GM12878 (cell line): ENCODE data around the gene SF3A1. TPM values are rescaled to one million over a fixed set of nuclear protein-coding genes. Genes with fewer than 3 reads are reported as not detected.
A peak's percentile ranks its signal among the peaks of the same experiment; 100 is the strongest.

Experiments used
- ATAC-seq: fragments of 200-7000 bp; cut with Tn5 transposase; 3 replicates; pipeline ENCODE4 v1.9.1; 2020; ENCODE audit warnings: mild to moderate bottlenecking, moderate library complexity
- BruUV-seq: library from RNA; stranded (reverse); fragments of 400-500 nt; replicated peaks from 2 replicates; lab custom pipeline; 2021; lab: Mats Ljungman, UMichigan
- CTCF ChIA-PET: fragments of 300-600 bp; sonication (Branson Sonifier 250); formaldehyde crosslinking; extraction: SDS; loops from one replicate; lab custom pipeline; 2021; ENCODE audit warnings: inconsistent platforms; lab: Yijun Ruan, JAX
- POLR2A ChIA-PET: fragments of 350-600 bp; formaldehyde crosslinking; extraction: SDS; loops from one replicate; lab custom pipeline; 2021; ENCODE audit warnings: inconsistent platforms; lab: Charles Lee
- RAD21 ChIA-PET: fragments of 300-600 bp; sonication (Branson Sonifier 250); formaldehyde crosslinking; loops from one replicate; lab custom pipeline; 2023; ENCODE audit warnings: antibody characterized with exemption; ENCODE audit not compliant: unreplicated experiment; lab: Charles Lee
- SMC1A ChIA-PET: fragments of 300-600 bp; sonication (Branson Sonifier 250); formaldehyde crosslinking; loops from one replicate; lab custom pipeline; 2023; ENCODE audit not compliant: unreplicated experiment, uncharacterized antibody; lab: Charles Lee
- DNase-seq: peaks from one replicate; pipeline ENCODE4 v3.0.0-alpha.2; 2011; ENCODE audit warnings: low read depth, low spot score
- FAIRE-seq: peaks from 3 replicates; lab custom pipeline; 2011; peaks lifted over from hg19 to GRCh38; lab: Jason Lieb, UNC
- H2AFZ ChIP-seq: 2 replicates; pipeline ENCODE4 v1.6.0; 2011; ENCODE audit warnings: low read depth, low read length, control low read depth; ENCODE audit not compliant: control insufficient read depth
- H3K27ac ChIP-seq: 2 replicates; pipeline ENCODE4 v1.5.1; 2011; ENCODE audit warnings: control low read depth; ENCODE audit not compliant: control insufficient read depth, insufficient read depth
- H3K27me3 ChIP-seq, 2 experiments: replicated peaks in 1 of 2; 2 replicates each; pipeline versions ENCODE4 v1.6.0 to v1.6.1; 2011; ENCODE audit warnings: low read length in 1 of 2; ENCODE audit not compliant: control insufficient read depth in 2 of 2, insufficient read depth in 2 of 2
- H3K36me3 ChIP-seq, 2 experiments: 2 replicates each; pipeline ENCODE4 v1.5.1; 2011; ENCODE audit warnings: low read length in 1 of 2; ENCODE audit not compliant: control insufficient read depth in 2 of 2, insufficient read depth in 2 of 2
- H3K4me1 ChIP-seq: 2 replicates; pipeline ENCODE4 v1.6.1; 2011; ENCODE audit warnings: mild to moderate bottlenecking, low read length, moderate library complexity, mixed read lengths; ENCODE audit not compliant: control insufficient read depth, insufficient read depth
- H3K4me2 ChIP-seq: 2 replicates; pipeline ENCODE4 v1.6.0; 2011; ENCODE audit warnings: control low read depth; ENCODE audit not compliant: control insufficient read depth, insufficient read depth
- H3K4me3 ChIP-seq: fragments of 200-600 bp; sonication (generic); 2 replicates; pipeline ENCODE4 v1.5.1; 2016
- H3K79me2 ChIP-seq: 2 replicates; pipeline ENCODE4 v1.6.0; 2011; ENCODE audit warnings: low read length; ENCODE audit not compliant: control insufficient read depth, insufficient read depth
- H3K9ac ChIP-seq: 2 replicates; pipeline ENCODE4 v1.8.0; 2011; ENCODE audit warnings: low read length, control low read depth, mixed read lengths; ENCODE audit not compliant: control insufficient read depth, insufficient read depth
- H3K9me3 ChIP-seq: replicated peaks from 3 replicates; pipeline ENCODE4 v1.5.1; 2011; ENCODE audit warnings: mild to moderate bottlenecking, low read length; ENCODE audit not compliant: control insufficient read depth, insufficient read depth
- H4K20me1 ChIP-seq: 2 replicates; pipeline ENCODE4 v1.6.0; 2011; ENCODE audit not compliant: control insufficient read depth, insufficient read depth
- BCL11A ChIP-seq: IDR thresholded peaks from 2 replicates; pipeline ENCODE4 v1.6.1; 2011; ENCODE audit warnings: low read depth, low read length
- CHD1 ChIP-seq: IDR thresholded peaks from 2 replicates; pipeline ENCODE4 v1.6.1; 2012; ENCODE audit warnings: low read depth, low read length, improper control_type of control experiment
- NFYA ChIP-seq: IDR thresholded peaks from 2 replicates; pipeline ENCODE4 v1.6.1; 2011; ENCODE audit warnings: low read depth, mild to moderate bottlenecking, low read length, improper control_type of control experiment, borderline replicate concordance
- NRF1 ChIP-seq: conservative IDR thresholded peaks from 2 replicates; pipeline ENCODE4 v1.6.1; 2011; ENCODE audit warnings: mild to moderate bottlenecking, low read depth, low read length, improper control_type of control experiment
- RAD51 ChIP-seq: fragments of 450-650 bp; IDR thresholded peaks from 2 replicates; pipeline ENCODE4 v1.6.1; 2016; ENCODE audit warnings: moderate library complexity, mild to moderate bottlenecking, inconsistent platforms
- WGBS: methylation state at CpG from one replicate; pipeline ENCODE4 v1.1.6; 2016; ENCODE audit warnings: low lambda C conversion rate; ENCODE audit not compliant: insufficient replicate concordance, insufficient coverage; ENCODE audit errors: missing lambda C conversion rate; 5-methylcytosine and 5-hydroxymethylcytosine counted together
- in situ Hi-C: fragments of 300-500 bp; cut with MboI; formaldehyde crosslinking; loops from 9 replicates; pipeline ENCODE4 v1.14.3; 2018; ENCODE audit warnings: mixed read lengths
- intact Hi-C: fragments of 100-400 bp; cut with micrococcal nuclease; formaldehyde crosslinking; loops from one replicate; pipeline ENCODE4 v1.14.2; 2022; ENCODE audit not compliant: unreplicated experiment
- polyA plus RNA-seq, 11 experiments: library from polyadenylated mRNA; depleted of rRNA in 4 of 11; unstranded in 6 of 11; stranded (reverse) in 5 of 11; fragments of >200 nt; fragmentation: Nextera tagmentation in 4 of 11; fragmentation: Illumina TruSeq in 1 of 11; extraction: Ambion mirVana in 4 of 11; extraction: Trizol in 1 of 11; gene quantifications; 1 replicate in 1 of 11; 2 replicates in 10 of 11; pipeline versions ENCODE4 v1.2.1 to v1.2.3, GENCODE V29; 2011 to 2016; ENCODE audit warnings: inconsistent platforms in 2 of 11, missing spikeins in 2 of 11, low read depth in 1 of 11
- total RNA-seq, 4 experiments: library from RNA; depleted of rRNA in 3 of 4; stranded (reverse); fragments of >200 nt in 3 of 4; fragmentation: Illumina TruSeq in 1 of 4; extraction: Trizol in 1 of 4; gene quantifications; 2 replicates each; pipeline versions ENCODE4 v1.2.1 to v1.2.3, GENCODE V29; 2013 to 2021
- TF ChIP-seq, protein P1 (sequence below): fragments of 150-350 bp; IDR thresholded peaks from 2 replicates; pipeline ENCODE4 v1.6.1; 2016; ENCODE audit warnings: low read depth, low read length
- TF ChIP-seq, protein P2 (sequence below): fragments of 450-650 bp; IDR thresholded peaks from 2 replicates; pipeline ENCODE4 v1.6.1; 2017; ENCODE audit warnings: mild to moderate bottlenecking, moderate library complexity

SF3A1 gene
- total and polyA plus RNA-seq, 10 of the 15 experiments (the other 5 are each of a cell fraction or from before 2014, with no cell fraction given), result 10.4 to 239 (median 46.0) TPM

DNA sequence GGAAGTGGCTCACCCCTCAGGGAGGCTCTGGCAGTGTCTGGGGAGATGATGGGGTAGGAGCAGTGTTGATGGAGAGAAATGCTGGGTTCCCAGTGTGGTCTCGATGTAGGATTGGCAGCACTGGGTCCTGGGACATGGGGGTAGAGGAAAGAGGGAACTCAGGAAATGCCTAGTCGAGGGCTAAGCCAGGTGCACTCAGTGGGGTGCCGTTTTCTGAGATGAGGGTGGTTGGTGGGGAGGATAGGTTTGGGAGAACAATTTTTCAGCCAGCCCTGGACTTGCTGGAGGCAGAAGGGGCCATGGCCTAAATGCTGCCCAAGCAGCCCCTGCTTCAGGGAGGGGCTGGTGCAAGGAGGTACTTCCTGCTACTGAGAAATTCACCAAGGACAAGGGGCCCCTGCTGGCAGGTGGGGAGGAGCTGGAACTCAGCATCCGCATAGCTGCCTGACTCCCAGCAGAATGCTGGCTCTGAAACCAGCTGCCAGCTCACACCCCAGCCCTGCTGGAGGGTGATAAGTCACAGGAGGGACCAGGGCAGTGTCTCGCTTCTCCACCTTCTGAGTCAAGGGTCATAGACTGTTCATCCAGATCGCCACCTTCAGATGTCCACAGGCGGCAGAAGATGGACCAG, 6.1 kb upstream of the SF3A1 start:
- H3K9me3 ChIP-seq, result no peaks in the 10 kb centered on the region
- DNase-seq (no peak), ATAC-seq (peak; percentile 32), FAIRE-seq (no peak)
- no peak overlapping the region for H3K4me2 ChIP-seq
- RAD21 ChIA-PET, result interaction anchor here (1.0 kb wide), 1 partner anchor 74 kb away, joined by 3 read pairs; no protein-coding TSS in a partner anchor
- H3K27me3 ChIP-seq, result no peaks in the 10 kb centered on the region
- intact Hi-C loops (no loop called here), in situ Hi-C loops (no loop called here)
- no peak overlapping the region for H3K9ac ChIP-seq
- H3K36me3 ChIP-seq, result no peaks in the 10 kb centered on the region
- SMC1A ChIA-PET, result interaction anchor here (1.3 kb wide), 1 partner anchor 75 kb away, joined by 4 read pairs; no protein-coding TSS in a partner anchor
- no peak overlapping the region for H3K27ac ChIP-seq
- no peak overlapping the region for H2AFZ ChIP-seq
- no peaks in the 10 kb centered on the region for H3K79me2 ChIP-seq
- POLR2A ChIA-PET, result interaction anchor here (0.6 kb wide), 1 partner anchor 104 kb away, joined by 3 read pairs; no protein-coding TSS in a partner anchor
- CTCF ChIA-PET, result interaction anchor here (4.8 kb wide), 1 partner anchor 75 kb away, joined by 24 read pairs; no protein-coding TSS in a partner anchor
- H3K4me3 ChIP-seq, result no peak overlapping the region
- TF ChIP-seq NFYA (no peak), NRF1 (no peak), BCL11A (no peak), CHD1 (no peak)
- H3K4me1 ChIP-seq, result no peaks in the 10 kb centered on the region
- no TSS peak for BruUV-seq
- 54% methylated on average over 7 of the region's 7 CpGs for WGBS
- no peaks in the 10 kb centered on the region for H4K20me1 ChIP-seq

DNA sequence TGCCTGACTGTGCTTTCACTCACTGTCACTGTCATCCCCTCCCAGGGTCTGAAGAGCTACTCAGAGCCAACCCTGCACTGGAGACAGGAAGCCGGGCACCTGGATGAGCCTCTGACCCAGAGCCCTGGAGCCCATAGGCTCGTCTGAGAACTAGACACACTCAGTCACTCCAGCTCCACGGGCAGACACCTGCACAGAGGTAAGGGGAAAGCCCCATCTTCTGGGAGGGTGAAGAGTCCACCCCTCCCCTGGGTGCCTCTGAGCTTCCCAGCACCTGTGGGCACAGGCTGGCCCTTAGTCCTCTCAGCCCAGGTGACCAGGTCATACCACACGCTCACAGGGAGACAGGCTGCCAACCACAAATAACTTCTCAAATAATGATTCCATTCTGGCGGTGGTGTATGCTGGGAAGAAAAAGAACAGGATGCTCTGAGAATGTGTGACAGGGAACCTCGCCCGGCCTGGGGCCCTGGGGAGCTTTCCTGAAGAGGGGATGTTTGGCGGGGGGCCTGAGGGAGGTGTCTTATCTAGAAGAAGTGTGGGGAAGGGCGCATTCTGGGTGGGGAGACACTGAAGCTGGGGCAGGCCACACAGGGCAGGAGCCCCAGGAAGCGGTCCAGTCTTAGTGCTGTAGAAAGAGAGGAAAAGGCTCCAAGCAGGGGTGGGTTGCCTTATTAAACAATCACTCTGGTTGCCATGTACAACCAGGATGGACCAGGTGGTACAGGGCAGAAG, 5.4 kb upstream of the SF3A1 start:
- POLR2A ChIA-PET, result interaction anchor here (0.9 kb wide), 1 partner anchor 39 kb away, joined by 3 read pairs; no protein-coding TSS in a partner anchor
- in situ Hi-C loops, result no loop called here
- no peaks in the 10 kb centered on the region for H4K20me1 ChIP-seq
- RAD21 ChIA-PET, result interaction anchor here (1.0 kb wide), 2 partner anchors 74 kb away, joined by 3 to 4 read pairs; no protein-coding TSS in a partner anchor
- no peaks in the 10 kb centered on the region for H3K36me3 ChIP-seq
- H3K4me3 ChIP-seq, result no peak overlapping the region
- H2AFZ ChIP-seq, result no peak overlapping the region
- no peak overlapping the region for H3K9ac ChIP-seq
- SMC1A ChIA-PET, result interaction anchor here (0.6 to 1.5 kb wide), 4 partner anchors 12 to 74 kb away, joined by 3 to 6 read pairs (median 4); partner anchors contain the start of gene TBC1D10A
- H3K4me1 ChIP-seq, result no peaks in the 10 kb centered on the region
- H3K9me3 ChIP-seq, result no peaks in the 10 kb centered on the region
- FAIRE-seq (no peak), ATAC-seq (no peak; the same call in 2 of the 3 replicates), DNase-seq (no peak)
- CTCF ChIA-PET, result interaction anchor here (4.8 kb wide), 1 partner anchor 74 kb away, joined by 24 read pairs; no protein-coding TSS in a partner anchor
- 57% methylated on average over 10 of the region's 10 CpGs for WGBS
- no peaks in the 10 kb centered on the region for H3K27me3 ChIP-seq
- BruUV-seq, result no TSS peak
- H3K27ac ChIP-seq, result no peak overlapping the region
- H3K79me2 ChIP-seq, result no peaks in the 10 kb centered on the region
- intact Hi-C loops, result no loop called here
- no peak overlapping the region for H3K4me2 ChIP-seq
- TF ChIP-seq RAD51, result no peak
- TF ChIP-seq, protein P1, sequence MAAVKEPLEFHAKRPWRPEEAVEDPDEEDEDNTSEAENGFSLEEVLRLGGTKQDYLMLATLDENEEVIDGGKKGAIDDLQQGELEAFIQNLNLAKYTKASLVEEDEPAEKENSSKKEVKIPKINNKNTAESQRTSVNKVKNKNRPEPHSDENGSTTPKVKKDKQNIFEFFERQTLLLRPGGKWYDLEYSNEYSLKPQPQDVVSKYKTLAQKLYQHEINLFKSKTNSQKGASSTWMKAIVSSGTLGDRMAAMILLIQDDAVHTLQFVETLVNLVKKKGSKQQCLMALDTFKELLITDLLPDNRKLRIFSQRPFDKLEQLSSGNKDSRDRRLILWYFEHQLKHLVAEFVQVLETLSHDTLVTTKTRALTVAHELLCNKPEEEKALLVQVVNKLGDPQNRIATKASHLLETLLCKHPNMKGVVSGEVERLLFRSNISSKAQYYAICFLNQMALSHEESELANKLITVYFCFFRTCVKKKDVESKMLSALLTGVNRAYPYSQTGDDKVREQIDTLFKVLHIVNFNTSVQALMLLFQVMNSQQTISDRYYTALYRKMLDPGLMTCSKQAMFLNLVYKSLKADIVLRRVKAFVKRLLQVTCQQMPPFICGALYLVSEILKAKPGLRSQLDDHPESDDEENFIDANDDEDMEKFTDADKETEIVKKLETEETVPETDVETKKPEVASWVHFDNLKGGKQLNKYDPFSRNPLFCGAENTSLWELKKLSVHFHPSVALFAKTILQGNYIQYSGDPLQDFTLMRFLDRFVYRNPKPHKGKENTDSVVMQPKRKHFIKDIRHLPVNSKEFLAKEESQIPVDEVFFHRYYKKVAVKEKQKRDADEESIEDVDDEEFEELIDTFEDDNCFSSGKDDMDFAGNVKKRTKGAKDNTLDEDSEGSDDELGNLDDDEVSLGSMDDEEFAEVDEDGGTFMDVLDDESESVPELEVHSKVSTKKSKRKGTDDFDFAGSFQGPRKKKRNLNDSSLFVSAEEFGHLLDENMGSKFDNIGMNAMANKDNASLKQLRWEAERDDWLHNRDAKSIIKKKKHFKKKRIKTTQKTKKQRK, result no peak
- TF ChIP-seq, protein P2, sequence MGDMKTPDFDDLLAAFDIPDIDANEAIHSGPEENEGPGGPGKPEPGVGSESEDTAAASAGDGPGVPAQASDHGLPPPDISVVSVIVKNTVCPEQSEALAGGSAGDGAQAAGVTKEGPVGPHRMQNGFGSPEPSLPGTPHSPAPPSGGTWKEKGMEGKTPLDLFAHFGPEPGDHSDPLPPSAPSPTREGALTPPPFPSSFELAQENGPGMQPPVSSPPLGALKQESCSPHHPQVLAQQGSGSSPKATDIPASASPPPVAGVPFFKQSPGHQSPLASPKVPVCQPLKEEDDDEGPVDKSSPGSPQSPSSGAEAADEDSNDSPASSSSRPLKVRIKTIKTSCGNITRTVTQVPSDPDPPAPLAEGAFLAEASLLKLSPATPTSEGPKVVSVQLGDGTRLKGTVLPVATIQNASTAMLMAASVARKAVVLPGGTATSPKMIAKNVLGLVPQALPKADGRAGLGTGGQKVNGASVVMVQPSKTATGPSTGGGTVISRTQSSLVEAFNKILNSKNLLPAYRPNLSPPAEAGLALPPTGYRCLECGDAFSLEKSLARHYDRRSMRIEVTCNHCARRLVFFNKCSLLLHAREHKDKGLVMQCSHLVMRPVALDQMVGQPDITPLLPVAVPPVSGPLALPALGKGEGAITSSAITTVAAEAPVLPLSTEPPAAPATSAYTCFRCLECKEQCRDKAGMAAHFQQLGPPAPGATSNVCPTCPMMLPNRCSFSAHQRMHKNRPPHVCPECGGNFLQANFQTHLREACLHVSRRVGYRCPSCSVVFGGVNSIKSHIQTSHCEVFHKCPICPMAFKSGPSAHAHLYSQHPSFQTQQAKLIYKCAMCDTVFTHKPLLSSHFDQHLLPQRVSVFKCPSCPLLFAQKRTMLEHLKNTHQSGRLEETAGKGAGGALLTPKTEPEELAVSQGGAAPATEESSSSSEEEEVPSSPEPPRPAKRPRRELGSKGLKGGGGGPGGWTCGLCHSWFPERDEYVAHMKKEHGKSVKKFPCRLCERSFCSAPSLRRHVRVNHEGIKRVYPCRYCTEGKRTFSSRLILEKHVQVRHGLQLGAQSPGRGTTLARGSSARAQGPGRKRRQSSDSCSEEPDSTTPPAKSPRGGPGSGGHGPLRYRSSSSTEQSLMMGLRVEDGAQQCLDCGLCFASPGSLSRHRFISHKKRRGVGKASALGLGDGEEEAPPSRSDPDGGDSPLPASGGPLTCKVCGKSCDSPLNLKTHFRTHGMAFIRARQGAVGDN, result no peak
